NCI-H82 treated with DMSO at 0.1 percent for 48 hours (cell line): ENCODE results near the gene OR6C3.
"Not testable (repeated sequence)": the region's sequence is repeated elsewhere in the genome, so short reads cannot be mapped to it uniquely, and the experiment has no call there.

ENCODE experiments used
- DNase-seq: peaks from one replicate; lab custom pipeline; 2025; ENCODE audit not compliant: unreplicated experiment; lab: John Stamatoyannopoulos, UW

The OR6C3 gene

DNA sequence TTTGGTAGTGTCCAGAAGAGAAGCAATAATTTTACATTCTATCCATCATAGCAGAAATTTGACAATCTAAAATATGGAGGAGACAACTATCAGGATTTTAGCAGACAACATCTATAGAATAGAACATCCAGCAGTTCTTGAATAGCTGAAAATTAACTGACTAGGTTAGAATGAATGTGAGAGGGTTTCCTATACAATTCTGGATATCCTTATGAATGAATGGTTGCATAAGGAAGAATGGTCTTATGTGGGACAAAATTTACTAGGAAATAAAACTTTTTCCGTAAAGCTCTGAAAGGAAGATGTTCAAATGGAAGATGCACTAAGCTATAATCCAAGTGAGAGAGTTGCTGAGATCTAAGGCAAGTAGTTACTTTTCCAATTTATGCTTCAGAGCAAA is at the start of gene OR6C3:
OR6C3 (plus strand) TSS at position 301 of the 400 bp plus-strand sequence. CDS start 955 bp downstream, outside the sequence.
- no peak for DNase-seq

GRCh38 chr12:55280991-55281390 is 49.6 kb upstream of the OR6C3 start:
- DNase-seq: no peak

GRCh38 chr12:55289999-55290398 is 40.5 kb upstream of the OR6C3 start:
- DNase-seq: no peak

GRCh38 chr12:55296469-55296868 is 34.1 kb upstream of the OR6C3 start, which contains the start of gene OR6C6:
TSS of gene OR6C6 (minus strand) at chr12:55296569. CDS start at chr12:55295232, 1,337 bp downstream.
- no peak for DNase-seq

- no peak for DNase-seq
Observed at GRCh38 chr12:55314043-55314442, 16.5 kb upstream of the OR6C3 start, which contains the start of gene OR6C1. TSS of gene OR6C1 (plus strand) at chr12:55314343. CDS start at chr12:55320600, 6,257 bp downstream.

DNA sequence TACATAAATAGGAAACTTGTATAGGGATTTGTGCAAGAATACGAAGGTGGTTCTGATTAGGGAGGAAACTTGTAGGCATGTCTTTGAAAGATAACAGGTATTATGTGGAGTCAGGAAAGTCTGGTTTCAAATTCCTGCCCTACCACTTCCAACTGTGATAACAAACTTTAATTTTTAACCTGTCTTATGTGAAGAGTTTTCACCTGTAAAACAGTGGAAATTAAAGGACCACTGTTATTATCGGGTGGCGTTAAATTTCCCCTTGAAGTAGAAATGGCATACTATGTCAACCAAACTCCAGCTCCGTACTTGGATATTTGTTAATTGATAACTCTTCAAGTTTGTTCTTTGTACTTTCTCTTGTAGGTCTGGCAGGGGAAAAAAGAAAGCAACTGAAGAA is 10.3 kb upstream of the OR6C3 start:
- DNase-seq: no peak

DNA sequence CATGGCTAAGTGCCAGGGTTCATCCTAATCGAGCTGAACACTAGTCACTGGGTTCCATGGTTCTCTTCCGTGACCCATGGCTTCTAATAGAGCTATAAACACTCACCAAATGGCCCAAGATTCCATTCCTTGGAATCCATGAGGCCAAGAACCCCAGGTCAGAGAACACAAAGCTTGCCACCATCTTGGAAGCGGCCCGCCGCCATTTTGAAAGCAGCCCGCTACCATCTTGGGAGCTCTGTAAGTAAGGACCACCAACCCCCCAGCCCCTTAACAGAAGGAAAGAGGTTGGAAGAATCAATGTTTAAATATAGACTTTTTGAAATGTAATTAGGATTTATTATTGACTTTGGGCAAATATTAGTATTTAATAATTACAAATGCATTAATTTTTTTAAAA is 4.7 kb upstream of the OR6C3 start:
- DNase-seq: not testable (repeated sequence)

GRCh38 chr12:55336002-55336401 is 5.5 kb downstream of the OR6C3 start:
- DNase-seq: no peak

GRCh38 chr12:55355338-55355737 is 24.8 kb downstream of the OR6C3 start:
- not testable (repeated sequence) for DNase-seq

DNA sequence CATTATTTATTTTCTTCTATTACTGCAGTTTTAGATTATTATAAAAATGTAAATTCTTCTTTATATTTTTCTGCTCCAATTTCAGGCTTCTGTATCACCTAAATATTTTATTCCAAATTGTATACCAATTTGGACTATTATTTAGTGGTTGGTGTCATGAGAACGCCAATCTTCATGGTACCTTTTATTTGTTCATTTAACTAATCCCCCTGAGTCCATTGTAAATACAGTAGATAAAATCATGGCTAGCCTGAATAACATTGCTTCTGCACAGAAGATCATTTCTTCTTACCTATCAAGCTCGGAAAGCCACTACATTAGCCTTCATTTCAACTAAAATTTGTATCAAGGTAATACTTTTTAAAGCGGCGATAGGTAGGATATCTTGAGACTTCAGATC is 32.1 kb downstream of the OR6C3 start, which contains the start of gene OR6C75:
OR6C75 (plus strand) TSS at position 301 of the 400 bp plus-strand sequence. CDS start 2,136 bp downstream, outside the sequence.
- no peak for DNase-seq

DNA sequence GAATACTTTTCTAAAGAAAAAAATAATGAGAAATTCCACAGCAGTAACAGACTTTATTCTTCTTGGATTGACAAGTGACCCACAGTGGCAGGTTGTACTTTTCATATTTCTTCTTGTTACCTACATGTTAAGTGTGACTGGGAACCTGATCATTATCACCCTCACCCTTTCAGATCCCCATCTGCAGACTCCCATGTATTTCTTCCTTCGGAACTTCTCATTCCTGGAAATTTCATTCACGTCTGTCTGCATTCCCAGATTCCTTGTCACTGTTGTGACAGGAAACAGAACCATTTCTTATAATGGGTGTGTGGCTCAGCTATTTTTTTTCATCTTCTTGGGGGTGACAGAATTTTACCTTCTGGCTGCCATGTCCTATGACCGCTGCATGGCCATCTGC is 34.5 kb downstream of the OR6C3 start:
- DNase-seq: no peak

GRCh38 chr12:55372521-55372920 is 42.0 kb downstream of the OR6C3 start:
- no peak for DNase-seq
